ENCODE results near the gene PVALEF.

The PVALEF gene

GRCh38 chr17:81165246-81166032 is at the start of gene PVALEF:
Gene PVALEF, plus strand, starts transcription at chr17:81165507. Its CDS starts 15,720 bp downstream, at chr17:81181227.
- DNase-seq (ENCODE audit: low spot score) = no peak

- no peak for DNase-seq (ENCODE audit: low spot score)
These were observed 49.4 kb upstream of the PVALEF start for GRCh38 chr17:81115749-81116464.

- no peak for DNase-seq (ENCODE audit: low spot score)
These were observed 48.6 kb upstream of the PVALEF start for GRCh38 chr17:81116704-81117103.

GRCh38 chr17:81117672-81118198 is 47.6 kb upstream of the PVALEF start:
- no peak for DNase-seq (ENCODE audit: low spot score)

GRCh38 chr17:81118308-81119221 is 46.7 kb upstream of the PVALEF start:
- no peak for DNase-seq (ENCODE audit: low spot score)

GRCh38 chr17:81119223-81120148 is 45.8 kb upstream of the PVALEF start:
- DNase-seq (ENCODE audit: low spot score) = peak; percentile 91

GRCh38 chr17:81120149-81120484 is 45.2 kb upstream of the PVALEF start:
- DNase-seq (ENCODE audit: low spot score) = no peak

GRCh38 chr17:81120695-81121621 is 44.3 kb upstream of the PVALEF start:
- DNase-seq (ENCODE audit: low spot score) = no peak

GRCh38 chr17:81121841-81122733 is 43.2 kb upstream of the PVALEF start:
- DNase-seq (ENCODE audit: low spot score) = no peak

- DNase-seq (ENCODE audit: low spot score) = no peak
These were observed 42.0 kb upstream of the PVALEF start for GRCh38 chr17:81123052-81124048.

- DNase-seq (ENCODE audit: low spot score) = no peak
These were observed 40.9 kb upstream of the PVALEF start for GRCh38 chr17:81124377-81124776.

GRCh38 chr17:81125573-81126081 is 39.7 kb upstream of the PVALEF start:
- no peak for DNase-seq (ENCODE audit: low spot score)

- DNase-seq (ENCODE audit: low spot score) = no peak
These were observed 38.8 kb upstream of the PVALEF start for GRCh38 chr17:81126281-81127132.

- DNase-seq (ENCODE audit: low spot score) = no peak
These were observed 38.2 kb upstream of the PVALEF start for GRCh38 chr17:81127133-81127455.

- DNase-seq (ENCODE audit: low spot score) = no peak
These were observed 37.7 kb upstream of the PVALEF start for GRCh38 chr17:81127526-81128177.

GRCh38 chr17:81128338-81128737 is 37.0 kb upstream of the PVALEF start:
- DNase-seq (ENCODE audit: low spot score) = no peak

Data from LoVo (cell line).